Measurements from ENCODE around the gene DEFB124.
"Not testable (repeated sequence)": the region's sequence is repeated elsewhere in the genome, so short reads cannot be mapped to it uniquely, and the experiment has no call there.

Gene DEFB124

GRCh38 chr20:31474758-31475427, at the start of gene DEFB124, which contains the start of gene REM1:
TSS of gene DEFB124 (minus strand) at chr20:31475127. CDS start at chr20:31473013, 2,114 bp downstream.
TSS of gene REM1 (plus strand) at chr20:31475288. CDS start at chr20:31476446, 1,158 bp downstream.
- DNase-seq = no peak

DNA sequence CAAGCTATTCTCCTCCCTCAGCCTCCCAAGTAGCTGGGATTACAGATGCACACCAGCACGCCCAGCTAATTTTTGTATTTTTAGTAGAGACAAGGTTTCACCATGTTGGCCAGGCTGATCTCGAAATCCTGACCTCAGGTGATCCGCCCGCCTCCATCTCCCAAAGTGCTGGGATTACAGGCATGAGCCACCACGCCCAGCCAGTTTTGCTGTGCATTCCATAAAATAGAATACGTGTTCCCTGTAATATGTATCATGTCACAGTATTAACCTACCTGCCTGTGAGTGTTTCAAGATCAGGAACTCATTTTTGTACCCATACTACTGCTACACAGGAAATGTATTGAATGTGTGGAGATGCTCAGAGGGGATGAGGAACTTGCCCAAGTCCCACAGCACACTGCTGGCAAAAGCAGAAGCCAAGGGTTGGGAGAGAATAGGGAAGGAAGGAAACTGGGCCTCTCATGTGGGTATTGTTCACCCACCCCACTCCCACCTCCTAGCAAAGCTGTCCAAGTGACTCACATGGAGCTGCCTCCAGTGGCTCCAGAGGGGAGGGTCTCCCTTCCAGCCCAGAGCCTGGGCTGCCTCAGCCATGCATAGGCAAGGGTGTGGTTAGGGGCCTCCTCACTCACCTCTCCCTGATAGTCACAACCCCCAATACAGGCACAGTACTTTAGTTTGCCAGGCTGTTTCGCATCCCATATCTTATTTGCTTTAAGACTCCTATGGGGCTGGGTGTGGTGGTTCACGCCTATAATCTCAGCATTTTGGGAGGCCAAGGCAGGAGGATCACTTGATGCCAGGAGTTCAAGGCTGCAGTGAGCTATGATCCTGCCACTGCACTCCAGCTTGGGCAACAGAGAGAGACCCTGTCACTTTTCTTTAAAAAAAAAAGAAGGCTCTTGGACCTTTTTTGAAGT, 48.7 kb upstream of the DEFB124 start:
- DNase-seq = no peak

- DNase-seq = no peak
Observed at GRCh38 chr20:31522731-31523130, 47.8 kb upstream of the DEFB124 start.

- DNase-seq = not testable (repeated sequence)
Observed at GRCh38 chr20:31521267-31521666, 46.3 kb upstream of the DEFB124 start.

DNA sequence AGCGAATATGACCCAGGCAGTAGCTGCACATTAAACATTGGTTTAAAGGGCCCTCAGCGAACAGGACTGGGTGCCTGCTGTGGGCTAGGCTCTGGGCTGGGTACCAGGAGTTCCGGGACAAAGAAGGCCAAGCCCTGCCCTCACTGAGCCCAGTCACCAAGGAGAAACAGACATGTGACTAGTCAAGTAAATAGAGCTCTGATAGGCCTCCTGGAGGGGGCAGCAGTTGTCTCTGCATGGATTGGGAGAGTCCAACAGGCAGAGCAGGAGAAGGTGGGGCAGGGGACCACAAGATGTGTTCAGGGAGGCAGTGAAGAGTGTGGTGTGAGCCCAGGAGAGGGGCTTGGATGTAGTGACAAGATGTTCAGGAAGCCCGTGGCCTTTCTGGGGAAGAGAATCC, 42.4 kb upstream of the DEFB124 start:
- DNase-seq = no peak

DNA sequence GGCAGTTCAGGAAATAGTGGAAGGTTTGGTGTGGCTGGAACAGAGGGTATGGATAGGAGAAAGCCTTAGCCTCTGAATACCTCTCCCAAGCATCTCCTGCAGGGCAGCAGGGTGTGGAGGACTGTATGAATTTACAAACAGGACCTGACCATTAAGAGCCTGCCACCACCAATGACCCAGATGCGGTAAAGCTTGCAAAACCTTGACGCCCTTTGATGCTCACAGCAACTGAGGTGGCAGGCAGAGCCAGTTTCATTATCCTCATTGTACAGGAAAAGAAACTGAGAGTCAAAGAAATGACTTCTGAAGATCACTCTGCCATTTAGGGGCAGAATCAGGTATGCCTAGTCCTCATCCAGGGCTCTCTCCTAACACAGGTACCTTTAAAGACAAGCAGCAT, 41.7 kb upstream of the DEFB124 start:
- no peak for DNase-seq

DNA sequence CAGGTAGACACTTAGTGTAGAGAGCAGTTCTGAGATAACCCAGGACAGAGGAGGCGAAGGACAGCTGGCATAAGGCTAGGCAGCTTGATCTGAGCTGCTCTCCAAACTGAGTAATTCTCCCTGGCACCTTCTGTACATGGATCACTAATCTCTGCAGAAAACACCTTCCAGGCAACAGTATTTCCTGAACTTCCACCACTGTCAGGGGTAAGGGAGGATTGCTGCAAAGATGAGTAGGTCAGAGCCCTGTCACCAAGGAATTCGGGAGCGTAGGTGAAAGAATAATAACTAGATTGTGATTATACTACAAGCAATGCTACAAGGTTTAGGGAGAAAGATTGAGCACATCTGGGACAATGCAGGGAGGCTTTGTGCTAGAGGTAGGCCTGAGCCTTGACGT, 41.2 kb upstream of the DEFB124 start:
- no peak for DNase-seq

DNA sequence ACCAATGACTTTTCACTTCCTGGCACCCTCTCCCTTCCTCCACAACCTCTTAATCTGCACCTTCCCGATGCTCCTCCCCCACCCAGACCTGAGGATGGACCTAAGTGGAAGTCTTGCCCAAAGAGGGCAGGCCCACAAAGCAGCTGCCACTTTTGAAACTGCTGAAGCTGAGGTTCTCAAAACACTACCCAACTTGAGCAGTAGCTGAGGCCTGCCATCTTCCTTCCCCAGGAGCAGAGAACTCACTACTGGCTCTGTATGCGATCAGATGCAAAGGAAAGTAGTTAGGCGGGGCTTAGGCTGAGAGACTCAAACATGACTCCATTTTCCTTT, 40.8 kb upstream of the DEFB124 start:
- no peak for DNase-seq

- DNase-seq = no peak
Observed at GRCh38 chr20:31515072-31515774, 40.3 kb upstream of the DEFB124 start.

DNA sequence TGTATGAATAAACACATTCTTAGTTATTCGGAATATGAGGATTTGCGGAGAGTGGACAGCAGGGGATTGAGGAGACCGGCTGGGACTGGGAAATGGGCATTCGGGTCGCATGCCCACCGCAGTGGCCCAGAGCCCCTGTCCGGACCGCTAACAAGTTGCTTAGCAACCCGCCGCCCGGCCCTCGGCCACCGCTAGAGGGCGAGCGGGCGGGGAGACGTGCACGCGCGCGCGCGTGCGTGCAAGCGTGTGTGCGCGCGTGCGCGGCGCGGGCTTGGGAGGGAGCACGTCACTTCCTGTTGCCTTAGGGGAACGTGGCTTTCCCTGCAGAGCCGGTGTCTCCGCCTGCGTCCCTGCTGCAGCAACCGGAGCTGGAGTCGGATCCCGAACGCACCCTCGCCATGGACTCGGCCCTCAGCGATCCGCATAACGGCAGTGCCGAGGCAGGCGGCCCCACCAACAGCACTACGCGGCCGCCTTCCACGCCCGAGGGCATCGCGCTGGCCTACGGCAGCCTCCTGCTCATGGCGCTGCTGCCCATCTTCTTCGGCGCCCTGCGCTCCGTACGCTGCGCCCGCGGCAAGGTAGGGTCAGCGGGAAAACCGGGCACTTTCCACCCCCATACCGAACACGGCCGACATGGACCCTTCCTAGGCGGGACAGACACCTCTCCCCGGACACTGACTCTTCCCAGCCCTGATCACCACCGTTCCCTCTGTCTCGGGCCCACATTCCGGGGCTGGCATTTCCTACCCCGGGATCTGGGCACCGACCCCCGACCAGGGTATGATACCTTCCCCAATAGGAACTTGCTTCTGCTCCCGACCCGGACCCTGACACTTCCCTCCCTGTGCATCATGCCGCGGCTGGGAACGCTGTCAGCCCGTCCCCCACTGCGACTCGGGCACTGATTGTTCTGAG, 39.5 kb upstream of the DEFB124 start, which contains the start of gene HM13:
Gene HM13 (plus strand): TSS at position 289 of the 918 bp plus-strand sequence. CDS start 110 bp downstream, at position 399.
- DNase-seq = peak; percentile 84

DNA sequence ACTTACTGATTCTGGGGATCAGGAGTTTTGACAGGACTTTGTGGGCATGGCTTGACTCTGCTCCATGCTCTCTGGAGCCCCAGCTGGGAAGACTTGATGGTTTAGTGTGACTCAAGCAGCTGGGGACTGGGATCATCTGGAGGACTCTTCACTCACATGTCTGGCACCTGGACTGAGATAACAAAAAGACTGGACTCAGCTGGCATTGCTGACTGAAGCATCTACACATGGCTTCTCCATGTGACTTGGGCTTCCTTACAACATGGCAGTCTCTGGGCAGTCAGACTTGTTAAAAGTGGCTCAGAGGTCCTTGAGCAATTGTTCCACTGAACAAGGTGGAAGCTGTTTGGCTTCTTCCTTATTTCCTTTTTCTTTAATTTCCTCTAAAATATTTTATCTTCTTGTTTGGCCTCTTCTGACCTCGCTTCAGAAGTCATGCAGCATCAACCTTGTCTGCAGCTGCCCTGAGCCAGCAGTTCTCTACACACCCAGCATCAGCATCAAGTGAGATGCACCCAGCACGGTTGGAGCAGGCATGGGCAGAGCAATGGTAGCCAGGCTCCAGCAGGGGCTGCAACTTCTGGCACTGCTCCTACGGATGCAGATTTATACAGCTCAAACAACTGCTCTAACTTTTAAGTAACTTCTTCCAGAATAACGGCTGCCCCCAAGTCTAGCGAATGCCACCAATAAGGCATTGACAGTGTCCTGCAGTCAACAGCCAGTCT, 33.8 kb upstream of the DEFB124 start:
- no peak for DNase-seq

GRCh38 chr20:31505903-31506302, 31.0 kb upstream of the DEFB124 start:
- no peak for DNase-seq

DNA sequence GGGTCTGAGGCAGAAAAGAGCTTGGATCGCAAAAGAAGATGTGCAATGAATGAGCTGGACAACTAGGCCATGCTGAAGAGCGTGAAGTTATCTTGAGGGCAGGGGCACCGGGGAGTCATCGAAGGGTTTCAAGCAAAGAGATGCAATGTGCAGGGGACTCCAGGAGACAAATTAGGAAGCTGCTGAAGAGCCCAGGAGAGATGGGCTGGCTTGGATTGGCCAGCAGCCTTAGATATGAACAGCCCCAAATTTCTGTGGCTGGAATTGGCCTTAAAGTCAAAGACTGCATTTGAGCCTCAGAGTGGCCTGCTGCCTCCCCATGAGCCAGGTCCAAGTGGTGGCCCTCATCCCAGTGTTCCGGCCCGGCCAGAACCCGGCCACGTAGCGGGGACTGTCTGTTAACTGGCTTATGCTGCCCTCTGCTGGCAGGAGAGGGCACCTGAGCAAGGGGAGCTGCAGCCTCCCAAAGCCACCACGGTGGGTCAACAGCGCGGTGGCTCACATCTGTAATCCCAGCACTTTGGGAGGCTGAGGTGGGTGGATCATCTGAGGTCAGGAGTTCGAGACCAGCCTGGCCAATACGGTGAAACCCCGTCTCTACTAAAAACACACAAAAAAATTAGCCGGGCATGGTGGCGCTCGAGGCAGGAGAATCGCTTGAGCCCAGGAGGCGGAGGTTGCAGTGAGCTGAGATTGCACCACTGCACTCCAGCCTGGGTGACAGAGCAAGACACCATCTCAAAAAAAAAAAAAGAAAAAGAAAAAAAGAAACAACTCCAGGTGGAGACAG, 28.2 kb upstream of the DEFB124 start:
- peak; percentile 44 for DNase-seq

DNA sequence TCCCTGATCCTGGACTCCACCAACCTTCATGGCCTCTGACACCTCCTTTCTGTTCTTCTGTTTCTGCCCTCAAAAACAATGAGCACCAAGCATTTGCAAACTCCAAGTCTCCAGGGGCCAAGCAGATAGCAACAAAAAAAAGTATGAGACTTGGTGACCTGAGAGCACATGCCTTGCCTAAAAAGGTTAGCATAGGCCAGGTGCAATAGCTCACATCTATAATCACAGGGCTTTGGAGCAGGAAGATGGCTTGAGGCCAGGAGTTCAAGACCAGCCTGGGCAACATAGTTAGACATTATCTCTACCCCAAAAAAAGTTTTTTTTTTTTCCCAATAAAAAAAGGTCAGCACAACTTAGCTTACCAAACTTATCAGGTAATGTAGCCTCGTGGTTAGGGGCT, 25.6 kb upstream of the DEFB124 start:
- no peak for DNase-seq

GRCh38 chr20:31497838-31498540, 23.1 kb upstream of the DEFB124 start:
- no peak for DNase-seq

- DNase-seq = no peak
Observed at GRCh38 chr20:31496761-31497295, 21.9 kb upstream of the DEFB124 start.

DNA sequence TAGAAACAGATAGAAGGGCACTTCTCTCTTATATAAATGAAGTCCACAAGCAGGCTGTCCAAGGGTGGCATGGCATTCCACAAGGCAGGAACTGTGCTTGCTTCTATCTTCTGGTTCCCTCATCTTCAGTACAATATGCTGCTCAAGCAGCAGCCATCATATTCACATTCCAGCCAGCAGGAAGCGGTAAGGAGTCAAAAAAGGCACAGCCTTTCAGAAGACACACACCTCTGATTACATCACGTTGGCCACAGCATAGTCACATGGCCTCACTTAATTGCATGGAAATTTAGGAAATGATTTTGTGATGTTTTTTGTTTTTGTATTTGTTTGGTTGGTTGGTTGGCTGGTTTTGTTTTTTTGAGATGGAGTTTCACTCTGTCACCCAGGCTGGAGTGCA, 19.2 kb upstream of the DEFB124 start:
- DNase-seq = no peak

DNA sequence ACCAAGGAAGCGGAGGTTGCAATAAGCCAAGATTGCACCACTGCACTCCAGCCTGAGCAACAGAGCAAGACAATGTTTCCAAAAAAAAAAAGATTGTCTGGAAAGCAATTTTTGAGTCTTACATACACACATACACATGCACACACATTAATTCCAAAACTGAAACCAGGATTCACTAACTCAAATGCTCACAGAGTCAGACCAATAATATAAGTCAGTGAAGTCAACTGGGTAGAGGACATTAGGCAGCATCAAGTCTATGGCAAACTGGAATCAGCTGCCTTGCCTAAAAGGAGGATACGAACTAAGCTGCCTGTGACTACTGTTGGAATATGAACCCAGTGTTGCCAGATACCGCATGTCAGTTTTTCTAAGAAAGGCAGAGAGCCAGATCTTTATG, 15.8 kb upstream of the DEFB124 start:
- DNase-seq = no peak

GRCh38 chr20:31489152-31489551, 14.2 kb upstream of the DEFB124 start:
- DNase-seq = no peak

DNA sequence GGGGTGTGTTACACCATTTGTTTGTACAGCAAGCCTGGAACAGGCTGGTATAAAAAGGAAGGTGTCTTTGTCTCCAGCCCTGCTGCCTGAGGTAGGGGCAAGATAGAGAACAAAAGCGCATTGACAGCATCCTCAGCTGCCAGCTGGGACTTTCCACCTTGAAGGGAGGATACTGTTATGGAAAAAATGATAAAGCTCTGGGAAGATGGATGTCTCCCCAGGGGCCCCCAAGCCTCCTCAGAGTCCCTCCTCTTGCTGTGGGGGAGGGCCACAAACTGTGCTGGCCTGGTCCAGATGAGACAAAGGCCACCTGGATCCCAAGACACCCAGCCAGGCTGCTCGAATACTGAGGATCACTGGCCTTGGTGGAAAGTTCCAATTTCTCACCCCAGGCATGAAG, 13.2 kb upstream of the DEFB124 start:
- no peak for DNase-seq
